Body of pancreas (tissue), 4 donors: ENCODE data around the gene CADPS. TPM values are rescaled to one million over a fixed set of nuclear protein-coding genes. Genes with fewer than 3 reads are reported as not detected.

Experiments used
- ATAC-seq: fragments of 150-250 bp; one replicate; pipeline ENCODE4 v1.9.1; 2016
- DNase-seq, 4 donors: peaks; one replicate each; pipeline ENCODE4 v3.0.0-alpha.2; 2019
- H3K27ac ChIP-seq, 4 donors: fragments of 200-600 bp; sonication (generic); 1 replicate in 3 of 4; 2 replicates in 1 of 4; pipeline versions ENCODE4 v1.5.1 to v1.6.1; 2016 to 2019; ENCODE audit warnings: mild to moderate bottlenecking in 1 of 4, mixed read lengths in 1 of 4, moderate library complexity in 1 of 4
- H3K27me3 ChIP-seq, 2 donors: fragments of 200-600 bp; sonication (generic); one replicate each; pipeline ENCODE4 v1.6.0; 2016; ENCODE audit warnings: mild to moderate bottlenecking in 1 of 2
- H3K36me3 ChIP-seq, 2 donors: fragments of 200-600 bp; sonication (generic); replicated peaks in 1 of 2; 2 replicates each; pipeline ENCODE4 v1.5.1; 2016; ENCODE audit warnings: low read depth in 2 of 2; ENCODE audit not compliant: insufficient read depth in 1 of 2
- H3K4me1 ChIP-seq: fragments of 200-600 bp; sonication (generic); one replicate; pipeline ENCODE4 v1.6.0; 2016
- H3K4me3 ChIP-seq, 2 donors: fragments of 200-600 bp; sonication (generic); 1 replicate in 1 of 2; 2 replicates in 1 of 2; pipeline ENCODE4 v1.5.1; 2016 to 2019
- H3K9me3 ChIP-seq, 3 donors: fragments of 200-600 bp; sonication (generic); 1 replicate in 2 of 3; 2 replicates in 1 of 3; pipeline ENCODE4 v1.5.1; 2016
- POLR2A ChIP-seq, 3 donors: fragments of 450-650 bp; IDR thresholded peaks; one replicate each; pipeline ENCODE4 v1.6.1; 2016; ENCODE audit warnings: antibody characterized with exemption in 3 of 3, mild to moderate bottlenecking in 2 of 3
- WGBS, 2 donors: methylation state at CpG; one replicate each; pipeline ENCODE4 v1.1.5; 2017; 5-methylcytosine and 5-hydroxymethylcytosine counted together
- intact Hi-C: fragments of 100-400 bp; cut with DNase I; formaldehyde crosslinking; loops from one replicate; pipeline ENCODE4 v1.15.1; 2023
- total RNA-seq, 2 donors: library from RNA; depleted of rRNA; stranded (reverse); fragments of >200 nt; gene quantifications; one replicate each; pipeline ENCODE4 v1.1.0, GENCODE V29; 2016
- TF ChIP-seq, protein P1 (sequence below), 7 experiments: fragments of 450-650 bp in 4 of 7; fragments of 200-600 bp in 3 of 7; sonication (generic) in 3 of 7; IDR thresholded peaks; one replicate each; pipeline ENCODE4 v1.5.1; 2016 to 2019; ENCODE audit warnings: antibody characterized with exemption in 7 of 7

CADPS gene
- total RNA-seq, 2 donors from 2014 or later: 22.1 to 67.6 TPM

DNA sequence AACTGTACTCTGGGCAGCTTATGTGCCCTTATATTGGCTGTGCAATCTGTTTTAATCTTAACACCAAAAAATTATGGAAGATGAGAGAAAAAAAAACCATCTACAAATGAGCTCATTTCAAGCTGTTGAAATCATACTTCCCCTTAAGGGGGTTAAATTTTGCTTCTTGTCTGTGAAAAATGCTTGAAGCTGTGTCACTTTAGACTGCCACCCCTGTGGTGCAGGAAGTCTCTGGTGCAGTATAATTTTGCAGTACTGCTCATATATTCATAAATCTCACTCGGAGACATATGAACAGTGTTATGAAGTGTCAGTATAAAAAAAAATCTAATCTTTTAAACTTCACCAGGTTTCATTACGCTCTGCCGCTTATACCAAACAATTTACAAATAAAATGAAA is 471.5 kb downstream of the CADPS start:
- no peaks in the 10 kb centered on the region for H3K4me1 ChIP-seq
- no peaks in the 10 kb centered on the region for H3K36me3 ChIP-seq
- no peaks in the 10 kb centered on the region for H3K9me3 ChIP-seq
- intact Hi-C loops: no loop called here
- TF ChIP-seq, protein P1, sequence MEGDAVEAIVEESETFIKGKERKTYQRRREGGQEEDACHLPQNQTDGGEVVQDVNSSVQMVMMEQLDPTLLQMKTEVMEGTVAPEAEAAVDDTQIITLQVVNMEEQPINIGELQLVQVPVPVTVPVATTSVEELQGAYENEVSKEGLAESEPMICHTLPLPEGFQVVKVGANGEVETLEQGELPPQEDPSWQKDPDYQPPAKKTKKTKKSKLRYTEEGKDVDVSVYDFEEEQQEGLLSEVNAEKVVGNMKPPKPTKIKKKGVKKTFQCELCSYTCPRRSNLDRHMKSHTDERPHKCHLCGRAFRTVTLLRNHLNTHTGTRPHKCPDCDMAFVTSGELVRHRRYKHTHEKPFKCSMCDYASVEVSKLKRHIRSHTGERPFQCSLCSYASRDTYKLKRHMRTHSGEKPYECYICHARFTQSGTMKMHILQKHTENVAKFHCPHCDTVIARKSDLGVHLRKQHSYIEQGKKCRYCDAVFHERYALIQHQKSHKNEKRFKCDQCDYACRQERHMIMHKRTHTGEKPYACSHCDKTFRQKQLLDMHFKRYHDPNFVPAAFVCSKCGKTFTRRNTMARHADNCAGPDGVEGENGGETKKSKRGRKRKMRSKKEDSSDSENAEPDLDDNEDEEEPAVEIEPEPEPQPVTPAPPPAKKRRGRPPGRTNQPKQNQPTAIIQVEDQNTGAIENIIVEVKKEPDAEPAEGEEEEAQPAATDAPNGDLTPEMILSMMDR (IDR thresholded peaks at IDR 0.05): no peak
- TF ChIP-seq POLR2A (IDR thresholded peaks at IDR 0.05): no peak
- no peak overlapping the region for H3K27ac ChIP-seq
- 79 to 91% methylated on average over 3 of the region's 3 CpGs for WGBS, 2 donors
- no peak for ATAC-seq
- no peak overlapping the region for H3K4me3 ChIP-seq
- DNase-seq: no peak
- H3K27me3 ChIP-seq: no peaks in the 10 kb centered on the region

DNA sequence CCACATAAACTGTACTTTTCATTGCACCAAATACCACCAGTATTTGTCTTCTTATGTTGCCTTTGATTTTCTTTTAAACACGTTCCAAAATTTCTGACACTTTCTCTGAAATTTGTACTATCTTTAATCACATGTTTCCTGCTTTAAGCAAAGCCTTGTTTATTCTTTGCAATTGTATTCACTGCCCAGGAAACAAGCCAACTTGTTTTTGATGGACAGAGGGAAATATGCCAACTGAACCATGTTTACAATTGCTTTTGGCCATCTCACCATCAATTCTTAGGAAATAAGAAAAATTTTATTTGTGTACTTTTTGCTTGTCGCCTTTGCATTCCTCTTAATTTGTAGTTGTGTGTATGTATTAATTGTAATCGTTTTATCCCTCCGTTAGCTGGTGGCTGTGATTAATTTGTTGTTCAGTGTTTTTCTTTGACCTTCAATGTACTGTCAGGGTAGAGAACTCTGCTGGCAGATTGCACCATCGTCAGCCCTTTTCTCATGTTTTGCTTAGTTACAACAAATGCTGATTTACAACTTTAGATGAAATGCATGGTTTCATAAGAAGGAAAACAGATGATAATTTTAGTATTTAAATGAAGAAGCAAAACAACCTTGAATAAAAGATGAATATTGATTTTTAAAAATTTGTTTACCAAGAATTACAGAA is 482.5 kb downstream of the CADPS start:
- intact Hi-C loops: no loop called here
- no peak for DNase-seq

DNA sequence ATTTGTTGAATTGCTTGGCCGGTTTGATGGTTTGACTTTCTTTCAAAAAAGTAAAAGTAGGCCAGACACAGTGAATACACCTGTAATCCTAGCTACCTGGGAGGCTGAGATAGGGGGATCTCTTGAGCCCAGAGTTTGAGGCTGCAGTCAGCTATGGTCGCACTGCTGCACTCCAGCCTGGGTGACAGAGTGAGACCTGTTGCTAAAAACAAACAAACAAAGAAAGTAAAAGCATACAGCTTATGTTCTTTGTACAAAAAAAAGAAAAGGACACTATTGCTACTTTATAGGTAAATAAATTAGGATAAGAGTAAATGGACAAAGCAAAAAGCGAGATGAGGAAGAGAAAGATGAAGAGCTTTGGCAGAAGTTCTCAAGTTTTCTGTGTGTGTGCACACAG is 488.0 kb downstream of the CADPS start:
- Histone ChIP-seq H3K4me1 (no peaks in the 10 kb centered on the region), H3K4me3 (no peak overlapping the region), H3K27me3 (no peaks in the 10 kb centered on the region), H3K36me3 (no peaks in the 10 kb centered on the region), H3K27ac (no peak overlapping the region), H3K9me3 (no peaks in the 10 kb centered on the region)
- DNase-seq (no peak), ATAC-seq (no peak)
- intact Hi-C loops: no loop called here
- 82 to 91% methylated on average over 3 of the region's 3 CpGs for WGBS, 2 donors
- TF ChIP-seq, protein P1 (IDR thresholded peaks at IDR 0.05): no peak
- TF ChIP-seq POLR2A (IDR thresholded peaks at IDR 0.05): no peak

More for the DNA sequence above, 482.5 kb downstream of the CADPS start:
- ATAC-seq: no peak
- Histone ChIP-seq H3K27ac (no peak overlapping the region), H3K9me3 (no peaks in the 10 kb centered on the region), H3K27me3 (no peaks in the 10 kb centered on the region), H3K36me3 (no peaks in the 10 kb centered on the region), H3K4me1 (peaks cover 6% of the 10 kb centered on the region), H3K4me3 (no peak overlapping the region)
- TF ChIP-seq, protein P1 (IDR thresholded peaks at IDR 0.05): no peak
- TF ChIP-seq POLR2A (IDR thresholded peaks at IDR 0.05): no peak
- WGBS, 2 donors: 17 to 27% methylated on average over 5 of the region's 5 CpGs

DNA sequence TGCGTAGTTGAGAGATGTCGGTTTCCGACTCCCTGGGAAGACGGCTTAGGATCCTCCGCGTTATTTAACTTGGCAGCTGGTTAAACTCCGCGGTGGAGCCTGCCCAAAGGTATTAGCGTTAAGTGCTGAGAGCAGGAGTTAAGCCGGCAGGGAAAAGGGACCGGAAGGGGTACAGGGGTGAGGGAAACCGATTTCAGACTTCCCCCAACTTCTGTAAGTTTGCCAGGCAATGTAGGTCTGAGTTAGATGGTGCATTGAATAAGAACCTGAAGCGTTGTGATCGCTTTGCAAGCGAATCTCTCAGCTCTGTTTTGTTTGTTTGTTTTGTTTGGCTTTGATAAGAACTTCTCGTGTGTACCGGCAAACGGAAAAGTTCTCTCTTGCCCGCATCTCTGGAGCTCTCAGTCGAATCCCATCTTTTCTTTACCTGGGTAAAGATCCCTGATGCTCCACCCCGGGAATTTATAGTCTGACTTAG is 495.9 kb downstream of the CADPS start:
- TF ChIP-seq, protein P1 (IDR thresholded peaks at IDR 0.05): no peak
- no peak for TF ChIP-seq POLR2A (IDR thresholded peaks at IDR 0.05)
- Histone ChIP-seq H3K4me3 (no peak overlapping the region), H3K9me3 (no peaks in the 10 kb centered on the region), H3K4me1 (peaks cover 18% of the 10 kb centered on the region), H3K27ac (no peak overlapping the region), H3K36me3 (no peaks in the 10 kb centered on the region), H3K27me3 (peaks cover 0 to 29% of the 10 kb centered on the region in 2 donors)
- 2 to 3% methylated on average over 21 of the region's 21 CpGs for WGBS, 2 donors
- intact Hi-C loops: no loop called here
- DNase-seq (no peak), ATAC-seq (no peak)

DNA sequence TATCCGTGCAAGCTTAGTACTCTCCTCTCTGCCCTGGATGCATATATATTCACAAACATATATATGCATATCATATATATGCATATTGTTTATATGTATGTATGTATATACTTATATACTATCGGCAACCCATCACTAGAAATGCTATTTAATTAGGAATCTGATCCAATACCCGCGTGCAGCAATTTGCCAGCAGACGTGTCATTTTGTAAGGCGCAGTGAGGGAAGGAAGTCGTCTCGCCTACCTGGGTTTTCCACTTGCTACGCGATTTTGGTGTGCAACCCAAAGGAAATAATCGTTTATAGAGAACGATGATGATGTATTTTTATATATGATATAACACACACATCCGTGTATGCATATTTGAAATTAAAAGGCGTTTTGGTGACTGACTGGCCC is 496.3 kb downstream of the CADPS start:
- Histone ChIP-seq H3K9me3 (no peaks in the 10 kb centered on the region), H3K4me3 (no peak overlapping the region), H3K27me3 (peaks cover 0 to 32% of the 10 kb centered on the region in 2 donors), H3K36me3 (no peaks in the 10 kb centered on the region), H3K27ac (no peak overlapping the region), H3K4me1 (peaks cover 22% of the 10 kb centered on the region)
- ATAC-seq (no peak), DNase-seq (no peak)
- intact Hi-C loops: no loop called here
- TF ChIP-seq POLR2A (IDR thresholded peaks at IDR 0.05): no peak
- TF ChIP-seq, protein P1 (IDR thresholded peaks at IDR 0.05): no peak
- WGBS, 2 donors: 8 to 10% methylated on average over 14 of the region's 14 CpGs
